ENCODE measurements around the gene PRKAR1B.
"Not testable (repeated sequence)": the region's sequence is repeated elsewhere in the genome, so short reads cannot be mapped to it uniquely, and the experiment has no call there.

Gene PRKAR1B

GRCh38 chr7:569071-569855 is 157.8 kb downstream of the PRKAR1B start:
- no peak for DNase-seq

- no peak for DNase-seq
These were observed 158.8 kb downstream of the PRKAR1B start for GRCh38 chr7:568031-568951.

DNA sequence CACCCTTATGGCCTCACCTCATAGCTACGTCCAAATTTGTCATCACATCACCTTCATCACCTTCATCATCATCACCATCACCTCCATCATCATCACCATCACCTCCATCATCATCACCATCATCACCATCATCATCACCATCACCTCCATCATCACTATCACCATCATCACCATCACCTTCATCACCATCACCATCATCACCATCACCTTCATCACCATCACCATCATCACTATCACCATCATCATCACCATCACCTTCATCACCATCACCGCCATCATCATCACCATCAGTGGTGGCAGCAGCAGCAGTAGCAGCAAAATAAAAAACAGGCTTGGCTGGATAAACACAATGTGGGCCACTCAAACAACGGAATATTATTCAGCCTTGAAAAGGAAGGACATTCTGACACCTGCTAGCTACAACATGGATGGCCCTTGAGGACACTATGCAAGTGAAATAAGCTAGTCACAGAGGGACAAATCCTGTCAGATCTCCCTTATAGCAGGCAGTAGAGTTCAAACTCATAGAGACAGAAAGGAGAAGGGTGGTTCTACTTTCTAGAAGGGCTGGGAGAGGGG is 159.7 kb downstream of the PRKAR1B start:
- no peak for DNase-seq

DNA sequence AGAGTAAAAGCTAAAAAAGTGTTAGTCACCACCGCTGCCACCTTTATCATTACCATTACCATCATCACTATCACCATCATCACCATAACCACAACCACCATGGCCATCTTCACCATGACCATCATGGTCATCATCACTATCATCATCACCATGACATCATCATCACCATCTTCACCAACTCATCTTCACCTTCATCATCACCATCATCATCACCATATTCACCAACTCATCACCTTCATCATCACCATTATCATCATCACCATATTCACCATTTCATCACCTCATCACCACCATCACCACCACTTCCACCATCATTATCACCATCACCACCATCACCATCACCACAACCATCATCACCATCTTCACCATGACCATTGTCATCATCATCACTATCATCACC is 161.0 kb downstream of the PRKAR1B start:
- DNase-seq, result no peak

DNA sequence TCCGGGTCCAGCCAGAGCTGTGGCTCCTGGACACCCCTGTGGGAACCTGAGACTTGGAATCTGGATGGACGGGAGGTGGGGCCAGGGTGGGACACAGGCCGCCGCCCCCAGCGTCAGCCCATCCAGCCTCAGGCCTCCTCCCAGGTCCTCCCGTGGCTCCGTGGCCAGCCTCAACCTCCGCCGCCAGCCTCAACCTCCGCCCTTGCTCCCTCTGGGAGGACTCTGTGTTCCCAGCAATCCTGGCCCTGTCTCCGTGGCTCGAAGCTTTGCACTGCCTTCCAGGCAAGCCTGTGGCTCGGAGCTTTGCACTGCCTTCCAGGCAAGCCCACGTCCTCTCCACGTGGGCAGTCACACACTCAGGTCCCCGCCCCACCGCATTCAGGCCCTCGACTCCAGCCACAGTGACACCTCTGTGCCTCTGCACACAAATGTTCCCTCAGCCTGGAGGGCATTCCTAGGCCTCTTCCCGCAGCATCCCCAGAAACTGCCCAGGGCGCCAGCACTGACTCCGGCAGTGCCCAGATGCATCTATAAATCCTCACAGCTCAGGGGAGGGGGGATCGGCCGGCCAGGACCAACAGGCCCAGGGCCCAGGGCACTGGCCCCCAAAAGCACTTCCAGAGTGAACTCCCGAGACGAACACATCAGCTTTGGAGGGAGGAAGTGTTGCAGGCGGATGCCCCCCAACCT is 162.8 kb downstream of the PRKAR1B start:
- DNase-seq, result no peak

GRCh38 chr7:563629-564170 is 163.4 kb downstream of the PRKAR1B start:
- DNase-seq, result no peak

- DNase-seq, result no peak
These were observed 164.1 kb downstream of the PRKAR1B start for GRCh38 chr7:562789-563628.

DNA sequence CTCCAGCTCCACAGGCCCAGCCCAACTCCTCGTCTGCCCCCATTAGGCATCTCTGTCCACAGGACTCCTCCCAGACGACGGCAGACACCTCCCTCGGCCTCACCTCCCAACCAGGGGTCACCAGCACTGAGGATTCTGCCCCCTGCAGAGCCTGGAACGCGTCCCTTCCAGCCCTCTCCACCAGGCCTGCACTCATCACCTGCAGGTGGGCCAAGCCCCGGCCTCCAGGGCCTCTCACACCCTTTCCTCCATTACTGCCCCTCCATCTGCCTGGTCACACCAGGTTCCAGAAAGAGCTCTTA is 164.8 kb downstream of the PRKAR1B start:
- no peak for DNase-seq

DNA sequence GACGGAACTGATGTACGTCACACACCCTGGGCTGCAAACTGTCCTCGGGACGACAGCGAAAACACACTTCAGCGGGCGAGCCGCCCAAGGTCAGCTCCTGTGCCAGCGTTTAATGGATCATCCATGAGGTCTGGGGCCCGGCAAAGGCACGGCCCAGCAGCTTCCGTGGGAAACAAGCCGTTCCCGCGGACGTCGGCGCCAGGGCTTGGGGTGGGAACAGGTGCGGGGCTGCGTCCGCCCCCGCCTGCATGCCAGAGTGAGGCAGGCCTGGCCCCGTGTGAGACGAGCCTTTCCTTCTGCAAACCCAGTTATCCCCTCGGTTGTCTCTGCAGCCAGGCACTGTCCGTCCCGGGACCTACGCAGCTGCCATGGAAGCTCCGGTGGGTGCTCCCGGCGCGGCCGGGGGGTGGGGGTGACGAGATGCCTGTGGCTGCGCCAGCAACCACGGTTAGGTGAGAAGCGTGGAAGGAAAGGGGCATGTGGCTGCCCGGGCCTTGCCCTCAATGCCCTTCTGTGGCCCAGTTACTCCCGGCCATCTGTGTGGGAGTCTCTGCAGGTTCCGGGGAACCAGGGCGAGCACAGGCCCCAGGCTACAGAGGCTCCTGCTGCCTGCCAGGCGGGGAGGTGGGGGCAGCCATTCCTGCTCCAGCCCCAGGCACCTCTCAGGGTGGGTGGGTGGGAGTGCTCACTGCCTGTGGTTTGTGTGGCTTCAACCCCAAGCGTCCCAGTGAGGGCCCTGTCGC is 165.3 kb downstream of the PRKAR1B start:
- no peak for DNase-seq

DNA sequence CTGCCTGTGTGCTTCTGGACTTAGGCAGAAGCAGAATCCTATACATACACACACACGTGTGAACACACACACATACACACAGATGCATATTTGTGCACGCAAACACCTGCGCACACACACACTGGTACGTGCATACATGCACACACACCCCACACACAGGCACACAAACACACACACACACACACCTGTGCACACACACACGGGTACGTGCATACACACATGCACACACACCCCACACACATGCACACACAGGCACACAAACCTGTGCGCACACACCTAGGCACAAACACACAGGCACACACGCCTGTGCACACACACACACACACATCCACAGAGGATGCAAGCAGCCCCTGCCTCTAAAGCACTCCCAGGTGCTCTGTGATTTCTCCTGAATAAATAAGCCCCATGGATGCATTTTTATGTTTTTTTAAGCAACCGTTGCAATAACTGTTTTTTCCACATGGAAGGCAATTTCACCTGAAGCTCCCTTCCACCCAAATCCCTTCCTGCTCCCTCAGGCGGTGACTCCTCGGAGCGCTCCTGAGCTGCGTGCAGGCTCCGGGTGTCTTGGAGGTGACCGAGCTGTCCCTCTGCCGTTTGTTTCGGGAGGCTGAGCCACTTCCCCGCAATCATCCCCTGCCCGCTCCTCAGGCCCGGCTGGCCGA is 166.0 kb downstream of the PRKAR1B start:
- DNase-seq, result no peak

GRCh38 chr7:559396-559705 is 167.7 kb downstream of the PRKAR1B start:
- no peak for DNase-seq

- DNase-seq, result no peak
These were observed 169.6 kb downstream of the PRKAR1B start for GRCh38 chr7:557558-557881.

GRCh38 chr7:556837-557557 is 170.1 kb downstream of the PRKAR1B start:
- no peak for DNase-seq

- DNase-seq, result no peak
These were observed 170.7 kb downstream of the PRKAR1B start for GRCh38 chr7:556291-556826.

DNA sequence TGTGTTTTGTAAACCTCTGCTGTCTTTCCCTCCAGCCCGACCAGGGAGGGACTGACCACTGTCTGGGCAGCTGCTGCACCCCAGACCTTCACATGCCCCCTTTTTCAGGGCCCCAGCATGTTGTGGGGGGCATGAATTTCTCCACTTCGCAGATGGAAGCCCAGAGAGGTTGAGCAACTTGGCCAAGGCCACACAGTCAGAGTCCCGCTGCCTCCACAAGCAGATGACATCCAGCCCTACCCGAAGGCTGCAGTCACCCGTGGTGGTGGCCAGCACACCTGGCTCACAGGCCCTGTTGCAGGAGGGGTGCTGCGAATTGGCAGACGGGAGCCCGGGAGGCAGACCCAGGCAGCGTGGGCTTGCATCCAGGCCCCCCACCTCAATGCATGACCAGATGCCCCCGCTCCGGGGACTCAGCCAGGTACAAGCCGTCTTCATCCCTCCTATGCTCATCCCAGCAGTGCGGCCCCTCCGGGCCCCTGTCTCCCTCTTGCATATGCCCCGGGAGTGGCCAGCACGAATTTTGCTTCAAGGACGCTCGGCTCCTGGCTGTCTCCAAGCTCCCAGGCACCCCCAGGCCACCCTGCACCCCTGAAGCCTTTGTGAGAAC is 171.4 kb downstream of the PRKAR1B start:
- no peak for DNase-seq

DNA sequence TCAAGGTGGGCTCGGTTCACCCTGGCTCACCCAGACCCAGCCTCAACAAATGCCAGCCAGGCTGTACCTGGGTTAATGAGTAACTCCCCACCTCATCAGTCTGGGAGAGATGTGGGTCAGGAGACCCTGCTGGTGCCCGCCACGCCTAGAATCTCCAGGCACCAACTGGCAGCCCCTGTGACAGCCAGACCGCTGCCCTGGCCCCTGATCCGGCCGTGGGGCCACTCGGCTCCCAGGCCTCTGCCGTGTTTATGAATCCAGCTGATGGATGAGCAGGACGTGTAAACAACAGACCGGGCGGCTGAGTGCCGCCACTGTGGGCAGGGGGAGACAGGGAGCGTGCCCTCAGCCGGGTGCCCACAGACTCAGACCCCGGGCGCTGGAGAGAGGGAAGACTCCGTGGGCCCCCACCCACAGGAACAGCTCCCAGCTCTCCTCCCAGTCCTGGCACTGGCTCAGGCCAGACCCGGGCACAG is 173.4 kb downstream of the PRKAR1B start:
- DNase-seq, result no peak

DNA sequence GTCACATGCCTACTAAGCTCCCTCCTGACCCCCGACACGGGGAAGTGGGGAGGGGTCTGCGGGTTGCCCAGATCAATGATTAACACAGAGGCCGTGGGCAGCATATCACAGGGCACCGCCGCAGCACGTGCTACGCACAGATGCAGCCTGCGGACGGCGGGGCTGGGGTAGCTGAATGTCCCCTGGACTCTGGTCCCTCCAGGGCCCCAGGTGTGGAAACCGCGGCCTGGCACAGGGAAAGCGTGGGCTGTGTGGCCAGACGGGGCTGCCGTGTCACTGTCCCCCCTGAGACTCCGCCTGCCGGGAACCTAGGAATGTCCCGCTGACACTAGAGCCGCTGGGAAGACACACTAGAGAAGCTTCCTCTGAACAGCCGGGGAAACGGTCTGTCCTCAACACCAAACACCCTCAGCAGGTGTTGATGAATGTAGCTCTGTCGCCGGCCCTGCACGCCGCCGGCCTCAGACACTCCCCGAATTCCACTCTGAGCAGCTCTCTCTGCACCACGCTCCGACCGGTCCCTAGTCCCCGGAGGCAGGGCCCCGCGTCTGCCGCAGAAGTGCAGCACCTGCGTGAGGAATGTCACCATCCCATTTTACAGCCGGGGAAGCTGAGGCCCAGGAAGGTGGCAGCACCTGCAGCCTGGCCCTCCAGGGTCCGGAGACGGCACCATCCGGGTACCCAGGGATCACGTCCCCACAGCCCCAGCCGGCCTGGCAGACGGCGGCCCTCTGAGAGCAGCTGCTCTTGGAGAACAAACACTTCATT is 174.0 kb downstream of the PRKAR1B start:
- DNase-seq, result no peak

GRCh38 chr7:552151-552867 is 174.8 kb downstream of the PRKAR1B start:
- not testable (repeated sequence) for DNase-seq
